Endodermal cell (in vitro differentiated cells): ENCODE data around the gene FAM50B. TPM values are rescaled to one million over a fixed set of nuclear protein-coding genes. Genes with fewer than 3 reads are reported as not detected.

Source experiments
- DNase-seq: peaks from one replicate; pipeline ENCODE4 v3.0.0-alpha.2; 2017
- H3K27ac ChIP-seq: 2 replicates; pipeline ENCODE4 v1.5.1; 2013; ENCODE audit warnings: mild to moderate bottlenecking, low read depth, low read length, moderate library complexity
- H3K27me3 ChIP-seq: 2 replicates; pipeline ENCODE4 v1.6.1; 2013; ENCODE audit warnings: mild to moderate bottlenecking, low read length, moderate library complexity; ENCODE audit not compliant: insufficient read depth, control insufficient read depth, poor library complexity, severe bottlenecking
- H3K36me3 ChIP-seq: 2 replicates; pipeline ENCODE4 v1.7.0; 2013; ENCODE audit warnings: mild to moderate bottlenecking, low read length, moderate library complexity; ENCODE audit not compliant: control insufficient read depth, insufficient read depth
- H3K4me1 ChIP-seq: one replicate; pipeline ENCODE4 v1.7.0; 2013; ENCODE audit warnings: low read length; ENCODE audit not compliant: control insufficient read depth, insufficient read depth
- H3K4me3 ChIP-seq: 2 replicates; pipeline ENCODE4 v1.5.1; 2013; ENCODE audit warnings: mild to moderate bottlenecking, low read length, moderate library complexity
- H3K9ac ChIP-seq: 2 replicates; pipeline ENCODE4 v1.6.1; 2013; ENCODE audit warnings: mild to moderate bottlenecking, low read length, moderate library complexity; ENCODE audit not compliant: poor library complexity, severe bottlenecking; ENCODE audit errors: extremely low read depth
- H3K9me3 ChIP-seq: 2 replicates; pipeline ENCODE4 v1.6.1; 2013; ENCODE audit warnings: mild to moderate bottlenecking, low read length, moderate library complexity; ENCODE audit not compliant: control insufficient read depth
- H3K27ac Mint-ChIP-seq: 2 replicates; pipeline ENCODE4 v1.8.0; 2020; ENCODE audit warnings: mixed read lengths
- H3K27me3 Mint-ChIP-seq: 2 replicates; pipeline ENCODE4 v1.8.0; 2021; ENCODE audit warnings: mild to moderate bottlenecking, mixed read lengths; ENCODE audit not compliant: insufficient read depth
- H3K36me3 Mint-ChIP-seq: 2 replicates; pipeline ENCODE4 v1.8.0; 2020; ENCODE audit warnings: low read depth, mixed read lengths
- H3K4me1 Mint-ChIP-seq: 2 replicates; pipeline ENCODE4 v1.8.0; 2020; ENCODE audit warnings: mixed read lengths
- H3K4me3 Mint-ChIP-seq: 2 replicates; pipeline ENCODE4 v1.8.0; 2020; ENCODE audit warnings: mild to moderate bottlenecking, moderate library complexity, mixed read lengths
- H3K9me3 Mint-ChIP-seq: 2 replicates; pipeline ENCODE4 v1.8.0; 2020; ENCODE audit warnings: mild to moderate bottlenecking, mixed read lengths
- WGBS, 2 experiments: methylation state at CpG; one replicate each; pipeline versions ENCODE4 v1.1.5 to v1.1.7; 2013; ENCODE audit warnings: missing lambda C conversion rate in 2 of 2, mixed read lengths in 1 of 2; ENCODE audit not compliant: insufficient coverage in 1 of 2, insufficient read length in 1 of 2; 5-methylcytosine and 5-hydroxymethylcytosine counted together
- total RNA-seq, 2 donors: library from RNA; stranded (reverse); fragmentation: NEBNext Ultra II Directional in 1 of 2; extraction: Animal tissue kit (Norgen Biotek cat#: 25700) in 1 of 2; gene quantifications; 2 replicates in 1 of 2; 3 replicates in 1 of 2; pipeline ENCODE4 v1.2.1, GENCODE V29; 2021
- TF ChIP-seq, protein P1 (sequence below): fragments of 200-600 bp; sonication (generic); conservative IDR thresholded peaks from 2 replicates; pipeline ENCODE4 v1.5.0; 2021; ENCODE audit warnings: antibody characterized with exemption, mild to moderate bottlenecking

FAM50B gene
- total RNA-seq, 2 donors from 2014 or later, result 2.8 to 3.7 TPM

DNA sequence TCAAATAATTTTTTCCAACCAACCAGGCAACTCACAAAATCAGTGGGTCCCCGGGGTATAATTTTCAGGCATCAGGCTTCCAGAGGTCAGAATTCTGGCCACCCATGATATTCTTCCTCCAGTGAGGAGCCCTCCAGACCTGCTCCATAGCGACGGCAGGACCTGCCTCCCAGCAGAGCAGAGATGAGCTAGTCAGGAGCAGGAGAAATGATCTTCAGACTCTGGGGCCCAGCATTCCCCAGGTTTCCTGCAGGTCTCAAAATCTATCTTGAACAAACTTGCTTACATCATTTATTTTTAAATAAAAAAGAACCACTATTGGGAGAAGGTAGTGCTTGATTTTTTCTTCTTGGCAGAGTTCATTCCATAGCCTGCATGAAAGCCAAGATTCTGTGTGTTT is 44.7 kb downstream of the FAM50B start:
- WGBS, 2 experiments, result 94 to 100% methylated on average over 1 to 3 of the region's 3 CpGs
- H3K9ac ChIP-seq, result no peak overlapping the region
- H3K4me1 ChIP-seq, result peaks cover 9% of the 10 kb centered on the region
- no peak overlapping the region for H3K4me3 Mint-ChIP-seq
- H3K27ac Mint-ChIP-seq, result no peak overlapping the region
- H3K27me3 ChIP-seq, result no peaks in the 10 kb centered on the region
- no peak for DNase-seq
- TF ChIP-seq, protein P1, sequence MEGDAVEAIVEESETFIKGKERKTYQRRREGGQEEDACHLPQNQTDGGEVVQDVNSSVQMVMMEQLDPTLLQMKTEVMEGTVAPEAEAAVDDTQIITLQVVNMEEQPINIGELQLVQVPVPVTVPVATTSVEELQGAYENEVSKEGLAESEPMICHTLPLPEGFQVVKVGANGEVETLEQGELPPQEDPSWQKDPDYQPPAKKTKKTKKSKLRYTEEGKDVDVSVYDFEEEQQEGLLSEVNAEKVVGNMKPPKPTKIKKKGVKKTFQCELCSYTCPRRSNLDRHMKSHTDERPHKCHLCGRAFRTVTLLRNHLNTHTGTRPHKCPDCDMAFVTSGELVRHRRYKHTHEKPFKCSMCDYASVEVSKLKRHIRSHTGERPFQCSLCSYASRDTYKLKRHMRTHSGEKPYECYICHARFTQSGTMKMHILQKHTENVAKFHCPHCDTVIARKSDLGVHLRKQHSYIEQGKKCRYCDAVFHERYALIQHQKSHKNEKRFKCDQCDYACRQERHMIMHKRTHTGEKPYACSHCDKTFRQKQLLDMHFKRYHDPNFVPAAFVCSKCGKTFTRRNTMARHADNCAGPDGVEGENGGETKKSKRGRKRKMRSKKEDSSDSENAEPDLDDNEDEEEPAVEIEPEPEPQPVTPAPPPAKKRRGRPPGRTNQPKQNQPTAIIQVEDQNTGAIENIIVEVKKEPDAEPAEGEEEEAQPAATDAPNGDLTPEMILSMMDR, result no peak
- H3K9me3 Mint-ChIP-seq, result peaks cover 6% of the 10 kb centered on the region
- H3K36me3 Mint-ChIP-seq, result no peaks in the 10 kb centered on the region
- peaks cover 33% of the 10 kb centered on the region for H3K4me1 Mint-ChIP-seq
- no peaks in the 10 kb centered on the region for H3K9me3 ChIP-seq
- H3K27me3 Mint-ChIP-seq, result no peaks in the 10 kb centered on the region
- H3K36me3 ChIP-seq, result no peaks in the 10 kb centered on the region
- no peak overlapping the region for H3K27ac ChIP-seq
- no peak overlapping the region for H3K4me3 ChIP-seq

DNA sequence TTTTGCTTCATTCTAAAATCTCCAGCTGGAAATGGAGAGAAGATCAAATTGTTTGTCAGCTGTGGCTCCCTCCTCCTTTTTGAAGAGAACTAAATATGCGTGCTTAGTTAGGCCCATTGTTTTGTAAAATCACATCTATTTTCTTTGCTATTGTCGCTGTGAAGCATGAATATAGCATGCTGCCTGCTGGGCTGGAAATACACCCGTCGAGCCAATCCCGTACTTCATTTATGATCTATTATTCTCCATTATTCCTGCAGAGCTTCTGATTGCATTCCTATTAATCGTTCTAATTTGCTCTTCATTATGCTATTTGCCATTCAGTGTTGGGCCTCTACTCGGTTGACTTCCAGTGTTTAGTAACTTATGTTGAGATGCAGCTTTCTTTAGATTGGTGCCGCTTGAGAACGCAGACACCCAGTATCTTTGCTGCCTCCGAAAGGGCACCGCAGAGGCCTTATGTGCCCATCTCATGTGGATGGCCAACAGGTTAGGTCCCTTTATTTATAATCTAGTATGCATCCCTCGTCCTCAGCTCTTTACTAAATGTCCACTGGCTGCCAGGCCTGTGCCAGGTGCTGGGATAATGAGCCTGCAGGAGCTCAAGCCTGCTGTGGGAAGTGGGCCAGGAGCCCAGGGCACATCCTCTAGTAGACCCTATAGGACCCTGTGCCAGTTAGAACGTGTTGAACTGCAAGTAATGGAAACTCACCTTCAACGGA is 45.6 kb downstream of the FAM50B start:
- TF ChIP-seq, protein P1, result no peak
- Mint-ChIP-seq H3K4me3 (no peak overlapping the region), H3K9me3 (peaks cover 9% of the 10 kb centered on the region), H3K36me3 (no peaks in the 10 kb centered on the region), H3K27me3 (peaks cover 2% of the 10 kb centered on the region), H3K4me1 (peaks cover 25% of the 10 kb centered on the region), H3K27ac (peak overlapping the region; percentile 53)
- Histone ChIP-seq H3K4me3 (no peak overlapping the region), H3K27ac (no peak overlapping the region), H3K27me3 (no peaks in the 10 kb centered on the region), H3K4me1 (peaks cover 9% of the 10 kb centered on the region), H3K9me3 (no peaks in the 10 kb centered on the region), H3K36me3 (no peaks in the 10 kb centered on the region), H3K9ac (no peak overlapping the region)
- DNase-seq, result peak; percentile 55
- WGBS, 2 experiments, result 51 to 57% methylated on average over 12 to 14 of the region's 14 CpGs

DNA sequence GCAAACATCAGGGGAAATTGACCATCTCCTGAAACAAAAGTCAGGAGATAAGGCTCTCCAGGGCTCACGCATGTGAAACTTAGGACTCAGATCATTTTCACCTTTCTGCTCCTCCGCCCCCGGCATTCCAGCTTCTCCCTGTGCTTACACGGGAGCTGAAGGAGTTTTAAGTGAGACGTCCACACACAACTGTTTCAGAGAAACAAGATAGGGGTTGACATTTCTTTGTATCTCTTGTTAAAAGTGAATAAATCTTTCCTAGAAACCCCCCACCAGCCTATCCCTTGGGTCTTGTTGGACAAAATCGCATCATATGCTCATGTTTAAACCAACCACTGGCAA is 46.1 kb downstream of the FAM50B start:
- 55 to 70% methylated on average over 2 to 6 of the region's 6 CpGs for WGBS, 2 experiments
- TF ChIP-seq, protein P1, result no peak
- peaks cover 2% of the 10 kb centered on the region for H3K27me3 Mint-ChIP-seq

More for the DNA sequence above, 46.1 kb downstream of the FAM50B start:
- Histone ChIP-seq H3K27me3 (no peaks in the 10 kb centered on the region), H3K36me3 (no peaks in the 10 kb centered on the region), H3K9ac (no peak overlapping the region), H3K27ac (no peak overlapping the region), H3K4me1 (peaks cover 9% of the 10 kb centered on the region), H3K9me3 (no peaks in the 10 kb centered on the region), H3K4me3 (no peak overlapping the region)
- Mint-ChIP-seq H3K4me1 (peaks cover 24% of the 10 kb centered on the region), H3K9me3 (peaks cover 9% of the 10 kb centered on the region), H3K27ac (peak overlapping the region; percentile 53), H3K36me3 (no peaks in the 10 kb centered on the region), H3K4me3 (no peak overlapping the region)
- peak; percentile 79 for DNase-seq
